Measurements from ENCODE around the gene ZSCAN1.
"Not testable (repeated sequence)": the region's sequence is repeated elsewhere in the genome, so short reads cannot be mapped to it uniquely, and the experiment has no call there.

Gene ZSCAN1

GRCh38 chr19:58033741-58034476 lies at the start of gene ZSCAN1:
Gene ZSCAN1, plus strand, starts transcription at chr19:58034025. Its CDS starts 3,812 bp downstream, at chr19:58037837.
- Histone ChIP-seq H3K9ac (ENCODE audit: low read depth in 1 of 2, low read length in 2 of 2) (no peak within 1 kb of the TSS), H3K36me3 (ENCODE audit: control insufficient read depth in 1 of 2, insufficient read depth in 2 of 2, low read length in 2 of 2) (no peaks in the 10 kb centered on the region), H3K4me3 (ENCODE audit: low read depth in 1 of 2, low read length in 2 of 2) (peak within 1 kb of the TSS in 1 of 2 donors; percentile 16), H3K27ac (ENCODE audit: low read depth, low read length) (no peak within 1 kb of the TSS), H3K9me3 (ENCODE audit: control insufficient read depth in 1 of 2, low read length in 2 of 2) (peaks cover 14 to 17% of the 10 kb centered on the region in 2 donors), H3K4me1 (ENCODE audit: control insufficient read depth in 1 of 2, insufficient read depth in 2 of 2, low read length in 2 of 2) (no peaks in the 10 kb centered on the region), H3K27me3 (ENCODE audit: control insufficient read depth in 1 of 2, insufficient read depth in 2 of 2, low read length in 2 of 2) (no peaks in the 10 kb centered on the region)

GRCh38 chr19:57992841-57993240 lies 41.0 kb upstream of the ZSCAN1 start:
- H3K27ac ChIP-seq (ENCODE audit: low read depth, low read length): no peak overlapping the region
- no peak overlapping the region for H3K9ac ChIP-seq (ENCODE audit: low read depth in 1 of 2, low read length in 2 of 2)
- H3K27me3 ChIP-seq (ENCODE audit: control insufficient read depth in 1 of 2, insufficient read depth in 2 of 2, low read length in 2 of 2): no peaks in the 10 kb centered on the region
- H3K9me3 ChIP-seq (ENCODE audit: control insufficient read depth in 1 of 2, low read length in 2 of 2): peaks cover 68 to 78% of the 10 kb centered on the region in 2 donors
- peaks cover 59 to 70% of the 10 kb centered on the region in 2 donors for H3K36me3 ChIP-seq (ENCODE audit: control insufficient read depth in 1 of 2, insufficient read depth in 2 of 2, low read length in 2 of 2)
- peak overlapping the region in 1 of 2 donors; percentile 5 for H3K4me3 ChIP-seq (ENCODE audit: low read depth in 1 of 2, low read length in 2 of 2)
- H3K4me1 ChIP-seq (ENCODE audit: control insufficient read depth in 1 of 2, insufficient read depth in 2 of 2, low read length in 2 of 2): no peaks in the 10 kb centered on the region

DNA sequence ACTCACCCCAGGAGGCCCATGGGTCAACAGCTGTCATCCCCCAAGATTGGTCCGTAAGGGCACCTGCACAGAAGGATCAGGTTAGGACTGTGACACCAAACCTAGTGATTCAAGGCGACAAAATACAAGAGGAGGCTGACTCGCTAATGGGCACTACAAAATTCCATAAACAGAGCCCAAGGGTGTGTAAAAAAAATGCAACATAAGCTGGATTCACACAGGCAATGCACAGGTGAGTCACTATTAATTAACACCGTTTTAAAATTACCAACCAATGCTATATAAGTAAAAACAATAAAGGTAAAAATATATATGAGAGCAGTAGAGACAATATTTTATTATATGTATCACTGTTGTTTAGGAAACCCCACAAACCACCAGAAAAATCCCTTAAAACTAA lies 33.1 kb upstream of the ZSCAN1 start:
- H3K36me3 ChIP-seq (ENCODE audit: control insufficient read depth in 1 of 2, insufficient read depth in 2 of 2, low read length in 2 of 2): peaks cover 40 to 51% of the 10 kb centered on the region in 2 donors

GRCh38 chr19:58001895-58002369 lies 31.9 kb upstream of the ZSCAN1 start:
- peaks cover 40 to 56% of the 10 kb centered on the region in 2 donors for H3K9me3 ChIP-seq (ENCODE audit: control insufficient read depth in 1 of 2, low read length in 2 of 2)
- H3K9ac ChIP-seq (ENCODE audit: low read depth in 1 of 2, low read length in 2 of 2): peak overlapping the region; percentile 83 to 84
- peak overlapping the region; percentile 86 for H3K27ac ChIP-seq (ENCODE audit: low read depth, low read length)
- peaks cover 11 to 12% of the 10 kb centered on the region in 2 donors for H3K4me1 ChIP-seq (ENCODE audit: control insufficient read depth in 1 of 2, insufficient read depth in 2 of 2, low read length in 2 of 2)
- H3K4me3 ChIP-seq (ENCODE audit: low read depth in 1 of 2, low read length in 2 of 2): peak overlapping the region; percentile 88 to 91
- H3K36me3 ChIP-seq (ENCODE audit: control insufficient read depth in 1 of 2, insufficient read depth in 2 of 2, low read length in 2 of 2): peaks cover 39 to 49% of the 10 kb centered on the region in 2 donors
- H3K27me3 ChIP-seq (ENCODE audit: control insufficient read depth in 1 of 2, insufficient read depth in 2 of 2, low read length in 2 of 2): no peaks in the 10 kb centered on the region

More for the DNA sequence above, 33.1 kb upstream of the ZSCAN1 start:
- Histone ChIP-seq H3K9me3 (ENCODE audit: control insufficient read depth in 1 of 2, low read length in 2 of 2) (peaks cover 36 to 57% of the 10 kb centered on the region in 2 donors), H3K4me1 (ENCODE audit: control insufficient read depth in 1 of 2, insufficient read depth in 2 of 2, low read length in 2 of 2) (peaks cover 11 to 12% of the 10 kb centered on the region in 2 donors), H3K4me3 (ENCODE audit: low read depth in 1 of 2, low read length in 2 of 2) (peak overlapping the region; percentile 88 to 91), H3K27ac (ENCODE audit: low read depth, low read length) (no peak overlapping the region), H3K9ac (ENCODE audit: low read depth in 1 of 2, low read length in 2 of 2) (no peak overlapping the region), H3K27me3 (ENCODE audit: control insufficient read depth in 1 of 2, insufficient read depth in 2 of 2, low read length in 2 of 2) (no peaks in the 10 kb centered on the region)

DNA sequence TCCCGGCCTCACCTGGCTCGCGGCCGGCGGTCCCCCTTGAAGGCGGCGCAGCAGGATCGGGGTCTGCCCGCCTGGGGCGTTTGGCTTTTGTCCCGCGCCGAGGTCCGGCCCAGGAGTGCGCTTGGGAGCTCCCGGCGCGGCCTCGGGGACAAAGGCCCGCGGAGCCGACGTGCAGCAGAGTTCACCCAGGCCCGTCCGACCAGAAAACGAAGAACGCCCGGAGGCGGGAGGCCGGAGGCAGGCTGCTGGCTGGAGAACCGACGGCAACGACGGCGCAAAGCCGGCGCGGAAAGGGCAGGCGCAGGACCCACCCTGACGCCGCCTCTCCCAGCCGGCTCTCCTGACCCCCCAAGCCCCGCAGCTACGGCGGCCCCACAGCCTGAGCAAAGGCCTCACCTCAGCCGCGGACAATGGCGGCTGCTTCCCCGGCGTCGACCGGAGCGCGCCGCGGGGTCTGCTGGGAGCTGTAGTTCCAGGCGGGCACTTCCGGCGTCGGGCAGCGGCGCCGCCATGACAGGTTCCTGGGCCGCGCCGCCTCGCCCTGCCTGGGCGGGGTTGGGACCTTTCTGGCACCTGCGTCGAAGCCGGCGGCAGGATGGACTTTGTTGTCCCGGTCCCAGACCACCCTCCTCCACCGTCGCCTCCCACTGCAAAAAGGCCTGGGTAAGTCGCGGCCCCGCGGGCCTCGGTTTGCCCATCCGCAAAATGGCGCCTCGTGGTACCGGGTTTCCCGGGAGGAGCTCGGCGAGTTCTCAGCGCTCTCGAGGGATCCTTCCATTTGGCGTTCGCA lies 31.2 kb upstream of the ZSCAN1 start, which contains the start of gene ZNF606:
Gene ZNF606, minus strand, starts transcription at position 437 of the 790 bp plus-strand sequence. CDS start 1,501 bp downstream, outside the sequence.
- Histone ChIP-seq H3K27ac (ENCODE audit: low read depth, low read length) (peak within 1 kb of the TSS; percentile 86), H3K27me3 (ENCODE audit: control insufficient read depth in 1 of 2, insufficient read depth in 2 of 2, low read length in 2 of 2) (no peaks in the 10 kb centered on the region), H3K9ac (ENCODE audit: low read depth in 1 of 2, low read length in 2 of 2) (peak within 1 kb of the TSS; percentile 83 to 84), H3K9me3 (ENCODE audit: control insufficient read depth in 1 of 2, low read length in 2 of 2) (peaks cover 44 to 56% of the 10 kb centered on the region in 2 donors), H3K4me1 (ENCODE audit: control insufficient read depth in 1 of 2, insufficient read depth in 2 of 2, low read length in 2 of 2) (peaks cover 11 to 12% of the 10 kb centered on the region in 2 donors), H3K4me3 (ENCODE audit: low read depth in 1 of 2, low read length in 2 of 2) (peak within 1 kb of the TSS; percentile 88 to 91), H3K36me3 (ENCODE audit: control insufficient read depth in 1 of 2, insufficient read depth in 2 of 2, low read length in 2 of 2) (peaks cover 33 to 43% of the 10 kb centered on the region in 2 donors)

GRCh38 chr19:58003174-58003828 lies 30.5 kb upstream of the ZSCAN1 start:
- Histone ChIP-seq H3K4me3 (ENCODE audit: low read depth in 1 of 2, low read length in 2 of 2) (peak overlapping the region; percentile 88 to 91), H3K9me3 (ENCODE audit: control insufficient read depth in 1 of 2, low read length in 2 of 2) (peaks cover 47 to 53% of the 10 kb centered on the region in 2 donors), H3K36me3 (ENCODE audit: control insufficient read depth in 1 of 2, insufficient read depth in 2 of 2, low read length in 2 of 2) (peaks cover 31 to 37% of the 10 kb centered on the region in 2 donors), H3K9ac (ENCODE audit: low read depth in 1 of 2, low read length in 2 of 2) (peak overlapping the region; percentile 60 to 84), H3K27ac (ENCODE audit: low read depth, low read length) (no peak overlapping the region), H3K27me3 (ENCODE audit: control insufficient read depth in 1 of 2, insufficient read depth in 2 of 2, low read length in 2 of 2) (no peaks in the 10 kb centered on the region), H3K4me1 (ENCODE audit: control insufficient read depth in 1 of 2, insufficient read depth in 2 of 2, low read length in 2 of 2) (peaks cover 11 to 12% of the 10 kb centered on the region in 2 donors)

- H3K9me3 ChIP-seq (ENCODE audit: control insufficient read depth in 1 of 2, low read length in 2 of 2): peaks cover 33 to 44% of the 10 kb centered on the region in 2 donors
- peaks cover 4 to 5% of the 10 kb centered on the region in 2 donors for H3K4me1 ChIP-seq (ENCODE audit: control insufficient read depth in 1 of 2, insufficient read depth in 2 of 2, low read length in 2 of 2)
- H3K36me3 ChIP-seq (ENCODE audit: control insufficient read depth in 1 of 2, insufficient read depth in 2 of 2, low read length in 2 of 2): peaks cover 11 to 13% of the 10 kb centered on the region in 2 donors
- no peak overlapping the region for H3K27ac ChIP-seq (ENCODE audit: low read depth, low read length)
- no peaks in the 10 kb centered on the region for H3K27me3 ChIP-seq (ENCODE audit: control insufficient read depth in 1 of 2, insufficient read depth in 2 of 2, low read length in 2 of 2)
- no peak overlapping the region for H3K9ac ChIP-seq (ENCODE audit: low read depth in 1 of 2, low read length in 2 of 2)
- no peak overlapping the region for H3K4me3 ChIP-seq (ENCODE audit: low read depth in 1 of 2, low read length in 2 of 2)
Measured at GRCh38 chr19:58007285-58007684, 26.5 kb upstream of the ZSCAN1 start.

- H3K9ac ChIP-seq (ENCODE audit: low read depth in 1 of 2, low read length in 2 of 2); H3K4me1 ChIP-seq (ENCODE audit: control insufficient read depth in 1 of 2, insufficient read depth in 2 of 2, low read length in 2 of 2); H3K27ac ChIP-seq (ENCODE audit: low read depth, low read length); H3K27me3 ChIP-seq (ENCODE audit: control insufficient read depth in 1 of 2, insufficient read depth in 2 of 2, low read length in 2 of 2): not testable (repeated sequence)
- Histone ChIP-seq H3K9me3 (ENCODE audit: control insufficient read depth in 1 of 2, low read length in 2 of 2) (peaks cover 31 to 52% of the 10 kb centered on the region in 2 donors), H3K36me3 (ENCODE audit: control insufficient read depth in 1 of 2, insufficient read depth in 2 of 2, low read length in 2 of 2) (peaks cover 11 to 13% of the 10 kb centered on the region in 2 donors), H3K4me3 (ENCODE audit: low read depth in 1 of 2, low read length in 2 of 2) (peak overlapping the region; percentile 70 to 79)
Measured at GRCh38 chr19:58008877-58009276, 24.9 kb upstream of the ZSCAN1 start.

- H3K9me3 ChIP-seq (ENCODE audit: control insufficient read depth in 1 of 2, low read length in 2 of 2): peaks cover 27 to 48% of the 10 kb centered on the region in 2 donors
- H3K27ac ChIP-seq (ENCODE audit: low read depth, low read length): no peak overlapping the region
- peak overlapping the region; percentile 70 to 79 for H3K4me3 ChIP-seq (ENCODE audit: low read depth in 1 of 2, low read length in 2 of 2)
- peaks cover 9 to 11% of the 10 kb centered on the region in 2 donors for H3K36me3 ChIP-seq (ENCODE audit: control insufficient read depth in 1 of 2, insufficient read depth in 2 of 2, low read length in 2 of 2)
- H3K9ac ChIP-seq (ENCODE audit: low read depth in 1 of 2, low read length in 2 of 2): no peak overlapping the region
- peaks cover under 1 to 4% of the 10 kb centered on the region in 2 donors for H3K4me1 ChIP-seq (ENCODE audit: control insufficient read depth in 1 of 2, insufficient read depth in 2 of 2, low read length in 2 of 2)
- no peaks in the 10 kb centered on the region for H3K27me3 ChIP-seq (ENCODE audit: control insufficient read depth in 1 of 2, insufficient read depth in 2 of 2, low read length in 2 of 2)
Measured at GRCh38 chr19:58009301-58009665, 24.5 kb upstream of the ZSCAN1 start.

Measured in duodenal mucosa (tissue), 2 donors.